ENCODE measurements around the gene CACNA1C. TPM values are rescaled to one million over a fixed set of nuclear protein-coding genes. Genes with fewer than 3 reads are reported as not detected.

Gene CACNA1C
- total RNA-seq, 1 experiment from 2014 or later, result 1.1 TPM

- no peak overlapping the region for H3K27ac Mint-ChIP-seq
- no peaks in the 10 kb centered on the region for H3K79me1 ChIP-seq (ENCODE audit: insufficient read depth, low read depth, low read length, poor library complexity, severe bottlenecking)
- no peak overlapping the region for H4K8ac ChIP-seq (replicated peaks; ENCODE audit: insufficient read length, low read depth, low read length)
- no peak overlapping the region for H3K18ac ChIP-seq (ENCODE audit: insufficient read length, low read depth, low read length)
- no peak overlapping the region for H2BK5ac ChIP-seq (ENCODE audit: insufficient read length, low read length)
- H3T11ph ChIP-seq (ENCODE audit: low read length), result no peak overlapping the region
- no peaks in the 10 kb centered on the region for H3K23me2 ChIP-seq (ENCODE audit: insufficient read length, low read depth, low read length, poor library complexity, severe bottlenecking)
- no peaks in the 10 kb centered on the region for H3K9me3 Mint-ChIP-seq
- no peak overlapping the region for H2BK15ac ChIP-seq (ENCODE audit: low read depth, low read length)
- H2AFZ ChIP-seq (ENCODE audit: low read length), result no peak overlapping the region
- H2BK12ac ChIP-seq (ENCODE audit: insufficient read length, low read depth, low read length), result no peak overlapping the region
- no peak overlapping the region for H2BK20ac ChIP-seq (ENCODE audit: low read depth, low read length, poor library complexity, severe bottlenecking)
- WGBS (ENCODE audit: extremely low coverage, insufficient read length, low lambda C conversion rate), result no CpG with 5 or more reads among the region's 9 CpGs
- no peaks in the 10 kb centered on the region for H3K36me3 Mint-ChIP-seq (ENCODE audit: insufficient read depth in 1 of 3, low read depth in 3 of 3)
- no peaks in the 10 kb centered on the region for H3K79me2 ChIP-seq (ENCODE audit: insufficient read depth, low read length)
- H3K4me1 ChIP-seq (ENCODE audit: insufficient read depth, low read length), result no peaks in the 10 kb centered on the region
- no peak overlapping the region for H3K4me3 Mint-ChIP-seq
- H3K27me3 ChIP-seq (ENCODE audit: insufficient read depth, low read length), result no peaks in the 10 kb centered on the region
- H3K4me1 Mint-ChIP-seq, result peaks cover 2 to 10% of the 10 kb centered on the region in 2 experiments; a peak in 2 of 4 replicates
- no peak overlapping the region for H3K14ac ChIP-seq (ENCODE audit: insufficient read depth, low read length)
- H3K4ac ChIP-seq (ENCODE audit: low read depth, low read length), result no peak overlapping the region
- H3K9me3 ChIP-seq (ENCODE audit: control insufficient read depth, low read depth, low read length), result no peaks in the 10 kb centered on the region
- TF ChIP-seq CTCF (conservative IDR thresholded peaks at IDR 0.05), result no peak
- no peak overlapping the region for H4K91ac ChIP-seq (ENCODE audit: insufficient read length, low read depth, low read length)
- no peaks in the 10 kb centered on the region; the same call in 1 of the 2 replicates for H3K27me3 Mint-ChIP-seq (ENCODE audit: low read depth)
- no peak overlapping the region for H3K9ac ChIP-seq (ENCODE audit: extremely low read depth, insufficient read length, low read length)
- no peak overlapping the region for H4K5ac ChIP-seq (ENCODE audit: insufficient read length, low read depth, low read length)
- H3K23ac ChIP-seq (ENCODE audit: insufficient read length, low read depth, low read length), result no peak overlapping the region
- no peak overlapping the region for H3K56ac ChIP-seq (ENCODE audit: insufficient read length, low read depth, low read length)
- H2AK5ac ChIP-seq (ENCODE audit: insufficient read length, low read length), result no peak overlapping the region
- no peaks in the 10 kb centered on the region for H4K20me1 ChIP-seq (ENCODE audit: control insufficient read depth, insufficient read depth, insufficient read length)
- no peak overlapping the region for H3K27ac ChIP-seq (ENCODE audit: insufficient read length, low read depth, low read length)
- no peak for DNase-seq
- H2BK120ac ChIP-seq (ENCODE audit: low read depth, low read length, poor library complexity, severe bottlenecking), result no peak overlapping the region
- H3K4me2 ChIP-seq (ENCODE audit: insufficient read depth, insufficient read length, low read length), result no peak overlapping the region
These were observed 271.6 kb downstream of the CACNA1C start for GRCh38 chr12:2324387-2324786.

Data from H9 (cell line).